ENCODE data around the gene GALNTL6. TPM values are rescaled to one million over a fixed set of nuclear protein-coding genes. Genes with fewer than 3 reads are reported as not detected.

The GALNTL6 gene
- polyA plus RNA-seq, 1 donor (not counting 4 experiments of a cell fraction or from before 2014, with no cell fraction given), result not detected

GRCh38 chr4:172573899-172574298, 760.7 kb downstream of the GALNTL6 start:
- Histone ChIP-seq H3K27me3 (ENCODE audit: control insufficient read depth, extremely low read depth, insufficient read depth, low read length) (no peaks in the 10 kb centered on the region), H2AFZ (ENCODE audit: control insufficient read depth, low read length) (no peak overlapping the region), H3K4me3 (ENCODE audit: control insufficient read depth in 2 of 3, extremely low read depth in 1 of 3, insufficient read depth in 2 of 3, low read depth in 1 of 3, low read length in 3 of 3) (no peak overlapping the region), H3K27ac (ENCODE audit: control insufficient read depth, insufficient read depth, low read length) (no peak overlapping the region), H3K36me3 (ENCODE audit: control insufficient read depth in 2 of 2, extremely low read depth in 1 of 2, insufficient read depth in 2 of 2, low read length in 2 of 2) (no peaks in the 10 kb centered on the region), H4K20me1 (ENCODE audit: control insufficient read depth, extremely low read depth, insufficient read depth, low read length) (no peaks in the 10 kb centered on the region), H3K79me2 (ENCODE audit: control insufficient read depth, insufficient read depth, low read length) (no peaks in the 10 kb centered on the region), H3K9ac (ENCODE audit: control insufficient read depth, extremely low read depth, insufficient read depth, low read length) (no peak overlapping the region), H3K4me1 (ENCODE audit: control insufficient read depth, extremely low read depth, insufficient read depth, low read length) (no peaks in the 10 kb centered on the region), H3K9me1 (ENCODE audit: control insufficient read depth, extremely low read depth, insufficient read depth, low read length) (no peaks in the 10 kb centered on the region), H3K9me3 (ENCODE audit: control insufficient read depth, low read depth, low read length) (no peaks in the 10 kb centered on the region), H3K4me2 (ENCODE audit: control insufficient read depth, extremely low read depth, insufficient read depth, low read depth, low read length) (no peak overlapping the region)
- TF ChIP-seq CTCF (optimal IDR thresholded peaks at IDR 0.05 in 1 of 3, IDR thresholded peaks at IDR 0.05 in 1 of 3, conservative IDR thresholded peaks at IDR 0.05 in 1 of 3; ENCODE audit: extremely low read depth in 1 of 3, insufficient read depth in 2 of 3, low read length in 3 of 3), result no peak
- no peak for TF ChIP-seq EZH2 (IDR thresholded peaks at IDR 0.05; ENCODE audit: low read length)
- DNase-seq (ENCODE audit: low read depth, low spot score) (no peak), FAIRE-seq (no peak)
- dilution Hi-C loops (cut with MboI; ENCODE audit: extremely low pct_ligation_motif_present, low sequenced_read_pairs), result no loop called here

- Histone ChIP-seq H3K4me3 (ENCODE audit: control insufficient read depth in 2 of 3, extremely low read depth in 1 of 3, insufficient read depth in 2 of 3, low read depth in 1 of 3, low read length in 3 of 3) (no peak overlapping the region), H3K27ac (ENCODE audit: control insufficient read depth, insufficient read depth, low read length) (no peak overlapping the region), H2AFZ (ENCODE audit: control insufficient read depth, low read length) (no peak overlapping the region), H3K36me3 (ENCODE audit: control insufficient read depth in 2 of 2, extremely low read depth in 1 of 2, insufficient read depth in 2 of 2, low read length in 2 of 2) (no peaks in the 10 kb centered on the region), H3K79me2 (ENCODE audit: control insufficient read depth, insufficient read depth, low read length) (no peaks in the 10 kb centered on the region), H3K9me3 (ENCODE audit: control insufficient read depth, low read depth, low read length) (no peaks in the 10 kb centered on the region), H4K20me1 (ENCODE audit: control insufficient read depth, extremely low read depth, insufficient read depth, low read length) (no peaks in the 10 kb centered on the region), H3K9me1 (ENCODE audit: control insufficient read depth, extremely low read depth, insufficient read depth, low read length) (no peaks in the 10 kb centered on the region), H3K27me3 (ENCODE audit: control insufficient read depth, extremely low read depth, insufficient read depth, low read length) (no peaks in the 10 kb centered on the region), H3K4me2 (ENCODE audit: control insufficient read depth, extremely low read depth, insufficient read depth, low read depth, low read length) (no peak overlapping the region), H3K4me1 (ENCODE audit: control insufficient read depth, extremely low read depth, insufficient read depth, low read length) (no peaks in the 10 kb centered on the region), H3K9ac (ENCODE audit: control insufficient read depth, extremely low read depth, insufficient read depth, low read length) (no peak overlapping the region)
- no peak for TF ChIP-seq EZH2 (IDR thresholded peaks at IDR 0.05; ENCODE audit: low read length)
- no peak for TF ChIP-seq CTCF (optimal IDR thresholded peaks at IDR 0.05 in 1 of 3, IDR thresholded peaks at IDR 0.05 in 1 of 3, conservative IDR thresholded peaks at IDR 0.05 in 1 of 3; ENCODE audit: extremely low read depth in 1 of 3, insufficient read depth in 2 of 3, low read length in 3 of 3)
- dilution Hi-C loops (cut with MboI; ENCODE audit: extremely low pct_ligation_motif_present, low sequenced_read_pairs), result no loop called here
- DNase-seq (ENCODE audit: low read depth, low spot score) (no peak), FAIRE-seq (no peak)
These were observed 765.5 kb downstream of the GALNTL6 start for GRCh38 chr4:172578712-172579111.

Data from keratinocyte (primary cell).